Kidney epithelial cell (primary cell): Measurements from ENCODE around the gene BTBD6. TPM values are rescaled to one million over a fixed set of nuclear protein-coding genes. Genes with fewer than 3 reads are reported as not detected.
"Not testable (repeated sequence)": the region's sequence is repeated elsewhere in the genome, so short reads cannot be mapped to it uniquely, and the experiment has no call there.

Experiments
- DNase-seq: peaks from one replicate; pipeline ENCODE4 v3.0.0-alpha.2; 2010; ENCODE audit warnings: low read depth
- H3K27me3 ChIP-seq: 2 replicates; pipeline ENCODE4 v1.6.0; 2011; ENCODE audit warnings: low read length; ENCODE audit not compliant: control insufficient read depth, insufficient read depth
- H3K36me3 ChIP-seq: 2 replicates; pipeline ENCODE4 v1.5.1; 2011; ENCODE audit warnings: low read length; ENCODE audit not compliant: control insufficient read depth, insufficient read depth
- H3K4me3 ChIP-seq: 2 replicates; pipeline ENCODE4 v1.5.1; 2011; ENCODE audit warnings: low read depth, mild to moderate bottlenecking, control low read depth, low read length
- total RNA-seq: library from RNA; depleted of rRNA; stranded (reverse); fragments of >200 nt; gene quantifications from 2 replicates; pipeline ENCODE4 v1.2.3, GENCODE V29; 2015
- TF ChIP-seq, protein P1 (sequence below): IDR thresholded peaks from 2 replicates; pipeline ENCODE4 v1.5.1; 2011; ENCODE audit warnings: mild to moderate bottlenecking, moderate library complexity, low read length, control low read depth, inconsistent platforms; ENCODE audit not compliant: insufficient read depth, poor library complexity, severe bottlenecking

Gene BTBD6
- total RNA-seq, 1 donor from 2014 or later, result 45.8 TPM

DNA sequence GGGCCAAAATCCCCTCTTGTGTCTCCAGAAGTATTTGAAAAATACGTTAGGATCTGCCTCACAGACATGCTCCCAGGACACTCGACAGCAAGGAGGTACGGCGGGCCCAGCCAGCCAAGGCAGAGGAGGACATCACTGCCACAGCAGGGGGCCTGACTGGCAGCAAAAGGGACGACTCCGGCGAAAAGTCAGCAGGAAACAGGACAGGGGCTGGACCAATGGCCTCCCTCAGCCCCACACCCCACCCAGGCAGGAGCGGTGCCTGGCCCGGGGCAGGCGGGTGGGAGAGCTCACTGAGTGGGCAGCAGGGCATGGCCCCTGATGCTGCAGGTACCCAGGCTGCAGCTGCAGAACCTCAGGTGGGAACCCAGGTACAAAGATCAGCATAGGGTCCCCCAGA is 34.7 kb downstream of the BTBD6 start:
- H3K4me3 ChIP-seq, result no peak overlapping the region
- TF ChIP-seq, protein P1, sequence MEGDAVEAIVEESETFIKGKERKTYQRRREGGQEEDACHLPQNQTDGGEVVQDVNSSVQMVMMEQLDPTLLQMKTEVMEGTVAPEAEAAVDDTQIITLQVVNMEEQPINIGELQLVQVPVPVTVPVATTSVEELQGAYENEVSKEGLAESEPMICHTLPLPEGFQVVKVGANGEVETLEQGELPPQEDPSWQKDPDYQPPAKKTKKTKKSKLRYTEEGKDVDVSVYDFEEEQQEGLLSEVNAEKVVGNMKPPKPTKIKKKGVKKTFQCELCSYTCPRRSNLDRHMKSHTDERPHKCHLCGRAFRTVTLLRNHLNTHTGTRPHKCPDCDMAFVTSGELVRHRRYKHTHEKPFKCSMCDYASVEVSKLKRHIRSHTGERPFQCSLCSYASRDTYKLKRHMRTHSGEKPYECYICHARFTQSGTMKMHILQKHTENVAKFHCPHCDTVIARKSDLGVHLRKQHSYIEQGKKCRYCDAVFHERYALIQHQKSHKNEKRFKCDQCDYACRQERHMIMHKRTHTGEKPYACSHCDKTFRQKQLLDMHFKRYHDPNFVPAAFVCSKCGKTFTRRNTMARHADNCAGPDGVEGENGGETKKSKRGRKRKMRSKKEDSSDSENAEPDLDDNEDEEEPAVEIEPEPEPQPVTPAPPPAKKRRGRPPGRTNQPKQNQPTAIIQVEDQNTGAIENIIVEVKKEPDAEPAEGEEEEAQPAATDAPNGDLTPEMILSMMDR, result no peak

GRCh38 chr14:105283899-105284298 is 35.6 kb downstream of the BTBD6 start:
- H3K36me3 ChIP-seq, result no peaks in the 10 kb centered on the region
- H3K27me3 ChIP-seq, result no peaks in the 10 kb centered on the region
- no peak for DNase-seq
- TF ChIP-seq, protein P1, result no peak
- no peak overlapping the region for H3K4me3 ChIP-seq

More for the DNA sequence above, 34.7 kb downstream of the BTBD6 start:
- no peaks in the 10 kb centered on the region for H3K27me3 ChIP-seq
- no peak for DNase-seq
- no peaks in the 10 kb centered on the region for H3K36me3 ChIP-seq

- Histone ChIP-seq H3K4me3 (no peak overlapping the region), H3K36me3 (no peaks in the 10 kb centered on the region), H3K27me3 (no peaks in the 10 kb centered on the region)
- DNase-seq, result no peak
- TF ChIP-seq, protein P1, result no peak
These were observed 36.8 kb downstream of the BTBD6 start for GRCh38 chr14:105285174-105285573.

DNA sequence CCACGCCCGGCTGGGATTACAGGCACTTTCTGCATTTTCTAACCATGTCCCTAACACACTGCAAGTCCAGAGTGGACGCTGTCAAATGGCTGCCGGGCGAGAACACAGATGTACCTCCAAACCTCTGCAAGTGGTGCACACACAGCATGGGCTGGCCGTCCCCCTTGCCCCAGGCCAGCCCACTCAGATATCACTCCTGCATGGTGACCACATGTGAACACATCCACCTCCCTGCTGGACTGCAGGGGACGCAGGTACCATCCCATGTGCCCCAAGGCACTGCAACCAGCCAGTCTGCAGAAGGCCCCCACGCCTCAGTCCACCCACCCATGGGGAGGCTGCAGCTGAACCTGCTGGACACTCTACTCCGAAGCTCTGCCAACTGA is 38.4 kb downstream of the BTBD6 start:
- no peak for DNase-seq
- Histone ChIP-seq H3K4me3 (no peak overlapping the region), H3K36me3 (no peaks in the 10 kb centered on the region), H3K27me3 (no peaks in the 10 kb centered on the region)
- TF ChIP-seq, protein P1, result no peak

DNA sequence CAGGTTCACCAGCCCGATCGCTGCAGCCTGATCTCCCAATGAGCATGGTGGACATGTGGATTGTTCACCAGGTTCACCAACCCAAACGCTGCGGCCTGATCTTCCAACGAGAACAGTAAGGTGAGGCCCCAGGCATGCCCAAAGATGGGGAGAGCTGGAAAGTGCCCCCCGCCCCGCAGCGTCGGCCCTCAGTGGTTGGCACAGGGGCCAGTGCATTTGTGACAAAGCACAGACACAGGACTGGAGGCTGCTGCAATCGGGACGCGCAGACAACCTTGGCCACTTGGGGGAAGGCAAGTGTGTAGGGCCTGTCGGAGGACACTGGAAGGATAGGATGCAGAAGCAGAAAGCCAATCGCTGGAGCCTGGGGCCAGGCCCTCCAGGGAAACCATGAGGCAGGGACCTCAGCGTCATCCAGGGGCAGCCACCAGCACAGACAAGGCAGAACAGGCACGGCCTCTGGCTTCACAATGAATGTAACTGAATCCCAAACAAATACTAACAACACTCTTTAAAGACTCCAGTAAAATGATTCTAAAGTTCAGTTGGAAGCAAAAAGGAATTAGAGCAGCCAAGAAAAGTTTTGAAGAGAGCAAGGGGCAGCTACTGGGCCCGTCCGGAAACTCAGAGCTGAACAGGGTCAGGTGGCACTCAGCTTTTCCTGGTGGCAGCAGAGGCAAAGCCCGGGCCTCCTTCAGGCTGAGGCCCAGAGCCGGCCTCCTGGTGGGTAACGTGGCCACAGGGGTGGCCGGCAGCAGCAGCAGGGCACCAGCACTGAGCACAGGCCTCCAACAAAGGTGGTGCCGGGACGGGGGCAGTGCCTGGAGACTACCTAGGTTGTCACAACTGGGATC is 39.1 kb downstream of the BTBD6 start:
- Histone ChIP-seq H3K4me3 (no peak overlapping the region), H3K36me3 (no peaks in the 10 kb centered on the region), H3K27me3 (no peaks in the 10 kb centered on the region)
- TF ChIP-seq, protein P1, result no peak
- no peak for DNase-seq

DNA sequence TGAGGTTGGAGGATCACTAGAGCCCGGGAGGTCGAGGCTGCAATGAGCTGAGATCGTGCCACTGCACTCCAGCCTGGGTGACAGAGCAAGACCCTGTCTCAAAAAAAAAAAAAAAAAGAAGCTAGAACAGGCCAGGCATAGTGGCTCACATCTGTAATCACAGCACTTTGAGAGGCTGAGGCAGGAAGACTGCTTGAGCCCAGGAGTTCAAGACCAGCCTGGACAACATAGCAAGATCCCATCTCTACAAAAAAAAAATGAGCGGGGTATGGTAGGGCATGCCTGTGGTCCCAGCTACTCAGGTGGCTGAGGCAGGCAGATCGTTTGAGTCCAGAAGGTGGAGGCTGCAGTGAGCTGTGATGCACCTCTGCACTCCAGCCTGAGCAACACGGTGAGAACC is 40.6 kb downstream of the BTBD6 start:
- H3K27me3 ChIP-seq, DNase-seq: not testable (repeated sequence)

More for the DNA sequence above, 40.6 kb downstream of the BTBD6 start:
- H3K4me3 ChIP-seq, H3K36me3 ChIP-seq: not testable (repeated sequence)
